LNCaP clone FGC (cell line): ENCODE results near the gene AP2A2.

Experiments used
- DNase-seq: peaks from one replicate; pipeline ENCODE4 v3.0.0-alpha.2; 2011; ENCODE audit warnings: low read depth
- H3K4me3 ChIP-seq: 2 replicates; pipeline ENCODE4 v1.5.1; 2011; ENCODE audit warnings: mild to moderate bottlenecking, low read depth, low read length, control low read depth
- TF ChIP-seq, protein P1 (sequence below): IDR thresholded peaks from 2 replicates; pipeline ENCODE4 v1.5.1; 2012; ENCODE audit warnings: mild to moderate bottlenecking; ENCODE audit not compliant: control insufficient read depth, insufficient read depth; ENCODE audit errors: extremely low read depth

The AP2A2 gene

GRCh38 chr11:913043-913442 lies 12.6 kb upstream of the AP2A2 start:
- no peak for DNase-seq
- TF ChIP-seq, protein P1, sequence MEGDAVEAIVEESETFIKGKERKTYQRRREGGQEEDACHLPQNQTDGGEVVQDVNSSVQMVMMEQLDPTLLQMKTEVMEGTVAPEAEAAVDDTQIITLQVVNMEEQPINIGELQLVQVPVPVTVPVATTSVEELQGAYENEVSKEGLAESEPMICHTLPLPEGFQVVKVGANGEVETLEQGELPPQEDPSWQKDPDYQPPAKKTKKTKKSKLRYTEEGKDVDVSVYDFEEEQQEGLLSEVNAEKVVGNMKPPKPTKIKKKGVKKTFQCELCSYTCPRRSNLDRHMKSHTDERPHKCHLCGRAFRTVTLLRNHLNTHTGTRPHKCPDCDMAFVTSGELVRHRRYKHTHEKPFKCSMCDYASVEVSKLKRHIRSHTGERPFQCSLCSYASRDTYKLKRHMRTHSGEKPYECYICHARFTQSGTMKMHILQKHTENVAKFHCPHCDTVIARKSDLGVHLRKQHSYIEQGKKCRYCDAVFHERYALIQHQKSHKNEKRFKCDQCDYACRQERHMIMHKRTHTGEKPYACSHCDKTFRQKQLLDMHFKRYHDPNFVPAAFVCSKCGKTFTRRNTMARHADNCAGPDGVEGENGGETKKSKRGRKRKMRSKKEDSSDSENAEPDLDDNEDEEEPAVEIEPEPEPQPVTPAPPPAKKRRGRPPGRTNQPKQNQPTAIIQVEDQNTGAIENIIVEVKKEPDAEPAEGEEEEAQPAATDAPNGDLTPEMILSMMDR = no peak
- no peak overlapping the region for H3K4me3 ChIP-seq

- DNase-seq = no peak
- H3K4me3 ChIP-seq = no peak overlapping the region
- TF ChIP-seq, protein P1 = no peak
These were observed 11.5 kb upstream of the AP2A2 start for GRCh38 chr11:914204-914603.

DNA sequence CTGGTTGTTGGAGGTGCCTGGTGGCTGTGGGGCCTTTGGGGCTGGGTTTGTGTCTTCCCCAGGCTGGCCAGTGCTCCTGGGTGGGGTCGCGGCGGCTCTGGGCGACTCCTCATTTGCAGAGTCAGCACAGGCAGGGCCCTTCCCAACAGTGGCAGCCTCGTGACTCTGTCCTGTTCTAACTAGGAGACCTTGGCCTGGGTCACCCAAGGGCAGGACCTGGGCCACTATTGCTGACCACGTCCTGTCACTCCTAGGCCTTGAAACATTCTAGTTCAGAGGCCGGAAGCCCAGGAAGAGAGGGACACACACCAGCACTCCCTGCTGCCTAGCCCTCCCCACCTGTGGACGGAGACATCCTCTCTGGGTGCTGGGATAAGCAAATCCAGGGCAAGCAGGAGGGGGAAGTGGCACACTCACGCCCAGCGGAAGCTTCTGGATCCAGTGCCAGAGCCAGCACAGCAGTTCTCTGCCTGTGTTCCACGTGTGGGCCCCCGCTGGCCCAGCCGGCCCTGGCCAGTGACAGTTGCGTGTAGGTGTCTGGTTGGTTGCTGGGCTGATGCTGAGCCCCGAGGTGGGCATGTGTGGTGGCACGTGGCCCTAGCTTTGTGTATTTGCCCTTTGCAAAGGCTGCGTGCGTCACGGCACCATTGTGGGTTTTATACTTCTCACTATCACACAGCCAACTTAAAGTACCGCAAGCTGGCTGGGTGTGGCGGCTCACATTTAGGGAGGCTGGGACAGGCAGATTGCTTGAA lies 10.7 kb upstream of the AP2A2 start:
- DNase-seq = no peak
- TF ChIP-seq, protein P1 = no peak
- no peak overlapping the region for H3K4me3 ChIP-seq

- no peak overlapping the region for H3K4me3 ChIP-seq
- no peak for DNase-seq
- TF ChIP-seq, protein P1 = no peak
These were observed 8.2 kb upstream of the AP2A2 start for GRCh38 chr11:917426-917825.

DNA sequence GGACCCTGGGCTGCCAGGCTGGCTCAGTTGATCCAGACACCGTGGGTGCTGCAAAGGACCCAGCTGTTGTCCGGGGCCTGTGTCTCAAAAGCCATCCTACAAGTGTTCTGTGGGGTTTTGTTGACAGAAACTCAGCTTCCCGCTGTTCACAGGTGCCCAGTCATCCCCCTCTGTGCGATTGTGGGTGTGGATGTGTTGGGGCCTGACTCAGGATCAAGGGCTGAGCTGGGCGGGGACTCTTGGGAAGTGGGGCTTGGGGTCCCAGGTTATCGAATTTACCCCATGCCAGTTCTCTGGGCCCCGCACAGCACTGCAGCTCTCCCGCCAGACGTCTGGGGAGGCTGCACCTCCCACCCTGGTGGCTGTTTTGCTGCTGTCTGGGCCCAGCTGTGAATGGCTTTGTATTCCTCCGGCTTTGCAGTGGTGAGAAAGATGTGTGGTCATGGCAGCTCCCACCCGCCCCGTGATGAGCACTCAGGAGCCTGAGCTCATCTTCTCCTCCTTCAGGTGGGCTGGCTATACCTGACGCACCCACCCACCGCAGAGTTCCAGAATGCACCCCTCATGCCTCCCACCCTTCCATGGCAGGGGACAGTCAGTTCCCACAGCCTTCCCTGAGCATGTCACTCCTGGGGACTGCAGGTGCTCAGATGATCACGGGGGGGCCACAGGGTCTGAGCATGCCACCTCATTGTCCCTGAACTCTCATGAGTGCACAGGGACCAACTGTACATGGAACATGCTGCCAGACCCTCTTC lies 3.6 kb upstream of the AP2A2 start:
- no peak for DNase-seq
- H3K4me3 ChIP-seq = no peak overlapping the region
- TF ChIP-seq, protein P1 = no peak

DNA sequence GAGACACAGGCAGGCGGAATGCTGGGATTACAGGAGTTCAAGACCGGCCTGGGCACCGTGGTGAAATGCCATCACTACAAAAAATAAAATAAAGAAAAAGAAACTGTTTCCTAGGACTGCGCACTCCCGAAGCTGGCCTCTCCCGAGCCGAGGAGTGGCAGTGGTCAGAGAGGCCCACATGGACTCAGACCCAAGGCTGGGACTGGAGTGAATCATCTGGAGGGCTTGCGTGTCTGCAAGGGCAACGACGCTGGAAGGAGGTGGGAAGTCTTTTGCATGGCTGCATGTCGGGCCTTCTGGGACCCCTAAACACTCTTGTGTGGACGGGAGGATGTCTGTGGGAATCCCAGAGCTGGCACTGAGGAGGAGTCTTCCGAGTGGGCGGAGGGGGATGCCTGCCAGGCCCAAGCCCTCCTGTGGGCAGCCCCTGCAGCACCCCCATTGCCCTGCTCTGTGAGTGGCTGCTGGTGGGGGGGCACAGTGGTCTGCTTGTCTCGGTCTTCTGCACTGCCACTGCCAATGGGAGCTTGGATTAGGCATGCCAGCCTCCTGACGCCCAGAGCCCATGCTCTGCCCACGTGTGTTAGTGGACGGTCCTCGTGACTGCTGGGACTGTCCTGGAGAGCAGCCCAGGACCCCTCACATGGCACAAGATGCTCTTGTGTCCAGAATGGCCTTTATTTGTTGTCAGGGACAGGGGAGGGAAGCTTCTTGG lies 1.8 kb upstream of the AP2A2 start:
- H3K4me3 ChIP-seq = no peak overlapping the region

More for the DNA sequence above, 1.8 kb upstream of the AP2A2 start:
- no peak for DNase-seq
- TF ChIP-seq, protein P1 = no peak
